NCI-H187 (cell line): ENCODE measurements around the gene YES1.
"Not testable (repeated sequence)": the region's sequence is repeated elsewhere in the genome, so short reads cannot be mapped to it uniquely, and the experiment has no call there.

ENCODE experiments used
- DNase-seq, 2 experiments: peaks; one replicate each; lab custom pipeline; 2025; lab: John Stamatoyannopoulos, UW

YES1 gene

GRCh38 chr18:683531-683930 lies 128.5 kb downstream of the YES1 start:
- no peak for DNase-seq

- DNase-seq, result no peak
Observed at GRCh38 chr18:682833-683232, 129.2 kb downstream of the YES1 start.

GRCh38 chr18:682416-682815 lies 129.6 kb downstream of the YES1 start:
- DNase-seq, result not testable (repeated sequence)

GRCh38 chr18:681985-682384 lies 130.1 kb downstream of the YES1 start:
- DNase-seq, result no peak

GRCh38 chr18:680392-680791 lies 131.7 kb downstream of the YES1 start:
- no peak for DNase-seq

GRCh38 chr18:679516-679915 lies 132.5 kb downstream of the YES1 start:
- DNase-seq, result no peak

GRCh38 chr18:678482-679182 lies 133.4 kb downstream of the YES1 start:
- no peak for DNase-seq

- peak in 1 of 2 experiments; percentile 13 for DNase-seq
Observed at GRCh38 chr18:677951-678381, 134.1 kb downstream of the YES1 start.

GRCh38 chr18:677145-677544 lies 134.9 kb downstream of the YES1 start:
- DNase-seq, result no peak

GRCh38 chr18:676736-677135 lies 135.3 kb downstream of the YES1 start:
- no peak for DNase-seq

- no peak for DNase-seq
Observed at GRCh38 chr18:676069-676468, 136.0 kb downstream of the YES1 start.

GRCh38 chr18:675307-675706 lies 136.7 kb downstream of the YES1 start:
- no peak for DNase-seq

GRCh38 chr18:673769-674168 lies 138.3 kb downstream of the YES1 start:
- DNase-seq, result no peak

- DNase-seq, result no peak
Observed at GRCh38 chr18:673317-673716, 138.7 kb downstream of the YES1 start.
